ENCODE data around the gene LHX5. TPM values are rescaled to one million over a fixed set of nuclear protein-coding genes. Genes with fewer than 3 reads are reported as not detected.

Gene LHX5
- 36.3 TPM for polyA plus RNA-seq (2013, experiment 1 of 4)
- 55.7 TPM for polyA plus RNA-seq (2013, experiment 2 of 4)
- 39.0 TPM for polyA plus RNA-seq (2013, experiment 3 of 4)
- 43.8 TPM for polyA plus RNA-seq (2013, experiment 4 of 4)

DNA sequence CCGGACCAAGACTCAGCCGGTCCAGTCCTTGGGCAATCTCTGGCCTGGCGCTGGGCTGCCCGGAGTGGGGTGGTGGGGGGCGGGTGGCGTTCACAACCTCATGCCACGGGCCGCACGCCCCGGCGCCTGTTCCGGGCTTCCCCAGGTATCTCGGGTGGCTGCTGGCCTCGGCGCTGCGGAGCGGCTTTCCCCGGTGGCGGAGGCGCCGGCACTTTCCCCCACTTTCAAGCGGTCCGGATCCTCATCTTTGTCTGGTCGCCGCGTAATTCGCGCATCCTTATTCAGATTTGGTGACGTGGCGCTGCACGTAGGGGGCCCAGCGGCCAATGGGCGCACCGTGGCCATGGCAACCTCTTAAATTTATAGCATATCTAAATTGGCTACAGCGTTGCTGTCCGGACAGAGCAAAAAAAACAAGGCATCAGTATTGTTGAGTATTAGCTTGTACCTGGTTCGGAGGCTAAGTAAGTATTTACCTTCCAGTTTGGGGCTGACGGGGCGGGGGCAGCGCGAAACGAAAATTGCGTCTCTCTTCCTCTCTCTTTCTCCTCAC, at the start of gene LHX5:
TSS of gene LHX5 (minus strand) at position 253 of the 553 bp plus-strand sequence. CDS start 373 bp downstream, outside the sequence.
- no peaks in the 10 kb centered on the region for H3K36me3 ChIP-seq (ENCODE audit: control insufficient read depth, insufficient read depth, low read length)
- peak within 1 kb of the TSS; percentile 63 for H3K27ac ChIP-seq (ENCODE audit: insufficient read depth, low read depth, low read length, poor library complexity, severe bottlenecking)
- peak within 1 kb of the TSS; percentile 84 for H3K4me3 ChIP-seq (ENCODE audit: insufficient read depth, low read depth, low read length)
- WGBS, 2 experiments, result 0 to 1% methylated on average over 43 of the region's 43 CpGs
- no peaks in the 10 kb centered on the region for H3K9me3 ChIP-seq (ENCODE audit: control insufficient read depth, low read length)
- H3K4me1 ChIP-seq (ENCODE audit: control insufficient read depth, insufficient read depth, low read length), result peaks cover 70% of the 10 kb centered on the region
- H3K27me3 ChIP-seq (ENCODE audit: control insufficient read depth, insufficient read depth, low read length, poor library complexity, severe bottlenecking), result peaks cover 100% of the 10 kb centered on the region

DNA sequence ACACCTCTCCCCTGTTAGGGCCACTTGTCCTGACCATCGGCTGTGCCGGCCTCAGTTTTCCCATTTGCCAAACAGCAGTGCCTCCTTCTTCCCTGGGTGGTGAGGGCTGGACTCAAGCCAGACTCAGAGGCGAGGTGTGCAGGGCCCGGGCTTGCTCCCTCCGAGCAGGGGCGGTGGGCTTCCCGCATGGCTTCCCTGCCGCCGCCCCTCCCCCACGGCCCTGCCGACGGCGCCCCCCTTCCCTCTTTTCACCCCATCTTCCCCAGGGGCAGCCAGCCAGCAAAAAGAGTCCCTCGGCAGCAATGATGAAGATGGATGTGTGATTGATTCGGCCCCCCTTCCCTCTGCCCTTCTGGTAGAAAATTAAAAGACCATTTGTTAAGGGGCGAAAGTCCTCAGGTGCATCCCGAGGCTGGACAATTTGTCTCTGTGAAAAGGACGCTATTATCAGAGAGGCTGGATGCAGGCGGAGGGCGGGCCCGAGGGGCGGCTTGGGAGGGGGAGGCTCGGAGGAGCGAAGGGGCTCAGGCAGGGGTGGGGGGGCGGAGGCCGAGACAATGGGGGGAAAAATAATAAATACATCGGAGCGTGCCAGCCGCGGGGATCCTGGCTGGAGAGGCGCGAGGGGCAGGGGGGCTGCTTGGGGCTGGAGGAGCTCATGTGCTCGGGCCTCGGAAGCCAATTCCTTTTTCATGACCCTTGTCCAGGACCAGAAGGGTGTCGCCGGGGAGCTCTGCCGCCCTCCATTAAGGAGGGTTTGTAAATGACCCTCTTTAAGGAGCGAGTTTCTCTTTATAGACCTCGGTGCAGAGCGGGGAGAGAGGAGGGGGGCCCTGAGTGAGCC, 48.0 kb upstream of the LHX5 start:
- WGBS, 2 experiments, result 58 to 65% methylated on average over 35 to 40 of the region's 40 CpGs
- peaks cover 8% of the 10 kb centered on the region for H3K4me1 ChIP-seq (ENCODE audit: control insufficient read depth, insufficient read depth, low read length)
- H3K27me3 ChIP-seq (ENCODE audit: control insufficient read depth, insufficient read depth, low read length, poor library complexity, severe bottlenecking), result no peaks in the 10 kb centered on the region
- no peaks in the 10 kb centered on the region for H3K36me3 ChIP-seq (ENCODE audit: control insufficient read depth, insufficient read depth, low read length)
- H3K4me3 ChIP-seq (ENCODE audit: insufficient read depth, low read depth, low read length), result no peak overlapping the region
- no peak overlapping the region for H3K27ac ChIP-seq (ENCODE audit: insufficient read depth, low read depth, low read length, poor library complexity, severe bottlenecking)
- no peaks in the 10 kb centered on the region for H3K9me3 ChIP-seq (ENCODE audit: control insufficient read depth, low read length)

DNA sequence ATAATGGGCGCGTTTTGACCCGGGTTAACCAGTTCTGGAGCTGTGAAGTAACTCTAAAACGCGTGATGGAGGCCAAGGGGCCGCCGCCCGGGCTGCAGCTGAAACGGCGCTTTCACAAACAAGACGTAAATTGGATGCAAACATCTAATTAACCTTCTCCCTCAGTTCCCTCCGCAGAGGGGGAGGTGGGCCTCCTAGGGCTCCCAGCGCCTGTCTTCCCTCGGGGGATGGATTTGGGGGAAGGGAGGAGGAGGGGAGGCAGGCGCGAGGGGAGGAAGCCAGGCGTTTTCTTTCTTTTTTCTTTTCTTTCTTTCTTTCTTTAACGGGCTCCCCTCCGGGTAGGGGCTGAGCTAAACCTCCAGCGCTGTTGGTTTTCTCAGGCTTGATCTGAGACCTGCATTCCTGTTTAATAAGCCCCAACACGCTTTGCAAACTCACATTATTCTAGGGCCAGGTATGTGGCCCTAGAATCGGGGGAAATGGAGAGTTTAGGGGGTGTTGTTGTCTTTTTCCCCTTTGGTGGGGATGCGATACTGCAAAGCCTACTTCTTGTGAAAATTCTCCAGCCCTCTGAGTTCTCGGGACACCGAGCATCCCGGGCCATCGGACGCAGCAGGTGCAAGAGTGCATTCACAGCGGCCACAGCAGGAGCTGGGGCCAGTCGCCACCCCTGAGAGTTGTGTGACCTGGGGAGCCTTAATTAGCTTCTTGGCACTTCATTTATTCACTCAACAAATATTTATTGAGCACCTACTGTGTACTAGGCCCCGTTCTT, 43.6 kb upstream of the LHX5 start:
- Histone ChIP-seq H3K27me3 (ENCODE audit: control insufficient read depth, insufficient read depth, low read length, poor library complexity, severe bottlenecking) (no peaks in the 10 kb centered on the region), H3K4me1 (ENCODE audit: control insufficient read depth, insufficient read depth, low read length) (peaks cover 19% of the 10 kb centered on the region), H3K27ac (ENCODE audit: insufficient read depth, low read depth, low read length, poor library complexity, severe bottlenecking) (peak overlapping the region; percentile 70), H3K9me3 (ENCODE audit: control insufficient read depth, low read length) (no peaks in the 10 kb centered on the region), H3K4me3 (ENCODE audit: insufficient read depth, low read depth, low read length) (no peak overlapping the region), H3K36me3 (ENCODE audit: control insufficient read depth, insufficient read depth, low read length) (no peaks in the 10 kb centered on the region)
- 0 to 1% methylated on average over 30 to 31 of the region's 31 CpGs for WGBS, 2 experiments

DNA sequence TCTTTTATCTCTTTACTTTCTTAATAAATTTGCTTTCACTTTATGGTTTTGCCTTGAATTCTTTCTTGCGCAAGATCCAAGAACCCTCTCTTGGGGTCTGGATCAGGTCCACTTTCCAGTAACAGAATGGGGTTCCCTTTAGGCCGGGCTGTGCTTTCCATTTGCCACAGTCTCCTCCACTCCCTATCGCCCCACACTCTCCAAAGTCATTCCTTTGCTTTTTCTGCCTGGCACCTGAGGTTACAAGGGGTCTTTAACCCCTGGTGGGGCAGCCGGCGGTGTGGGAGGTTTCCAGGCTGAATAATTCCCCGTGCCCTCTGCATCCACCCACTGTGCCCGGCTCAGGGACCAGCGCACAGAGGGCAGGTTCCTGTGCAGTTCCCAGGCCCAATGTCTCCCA, 42.9 kb upstream of the LHX5 start:
- Histone ChIP-seq H3K27me3 (ENCODE audit: control insufficient read depth, insufficient read depth, low read length, poor library complexity, severe bottlenecking) (no peaks in the 10 kb centered on the region), H3K27ac (ENCODE audit: insufficient read depth, low read depth, low read length, poor library complexity, severe bottlenecking) (peak overlapping the region; percentile 70), H3K4me3 (ENCODE audit: insufficient read depth, low read depth, low read length) (no peak overlapping the region), H3K4me1 (ENCODE audit: control insufficient read depth, insufficient read depth, low read length) (peaks cover 16% of the 10 kb centered on the region), H3K9me3 (ENCODE audit: control insufficient read depth, low read length) (no peaks in the 10 kb centered on the region), H3K36me3 (ENCODE audit: control insufficient read depth, insufficient read depth, low read length) (no peaks in the 10 kb centered on the region)
- 41 to 42% methylated on average over 8 of the region's 8 CpGs for WGBS, 2 experiments

DNA sequence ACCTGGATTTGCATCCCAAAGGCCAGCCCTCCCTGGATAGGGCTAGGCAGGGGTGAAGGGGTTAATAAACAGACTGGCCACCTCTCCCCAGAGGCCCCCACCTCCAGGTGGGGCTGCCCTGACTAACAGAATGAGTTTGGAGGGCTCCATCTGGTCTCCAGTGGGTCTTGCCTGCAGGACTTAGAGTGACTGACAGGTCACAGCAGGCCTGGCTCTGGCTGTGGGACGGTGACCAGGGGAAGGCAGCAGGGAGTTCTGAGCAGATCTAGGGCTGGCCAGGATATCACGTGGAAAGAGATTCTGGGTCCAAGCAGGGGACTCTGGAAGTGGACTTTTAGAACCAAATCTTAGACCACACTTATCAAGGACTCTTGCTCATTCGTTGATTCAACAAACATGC, 40.9 kb upstream of the LHX5 start:
- WGBS, 2 experiments, result 16 to 28% methylated on average over 3 of the region's 3 CpGs
- H3K27ac ChIP-seq (ENCODE audit: insufficient read depth, low read depth, low read length, poor library complexity, severe bottlenecking), result no peak overlapping the region
- peaks cover 11% of the 10 kb centered on the region for H3K4me1 ChIP-seq (ENCODE audit: control insufficient read depth, insufficient read depth, low read length)

DNA sequence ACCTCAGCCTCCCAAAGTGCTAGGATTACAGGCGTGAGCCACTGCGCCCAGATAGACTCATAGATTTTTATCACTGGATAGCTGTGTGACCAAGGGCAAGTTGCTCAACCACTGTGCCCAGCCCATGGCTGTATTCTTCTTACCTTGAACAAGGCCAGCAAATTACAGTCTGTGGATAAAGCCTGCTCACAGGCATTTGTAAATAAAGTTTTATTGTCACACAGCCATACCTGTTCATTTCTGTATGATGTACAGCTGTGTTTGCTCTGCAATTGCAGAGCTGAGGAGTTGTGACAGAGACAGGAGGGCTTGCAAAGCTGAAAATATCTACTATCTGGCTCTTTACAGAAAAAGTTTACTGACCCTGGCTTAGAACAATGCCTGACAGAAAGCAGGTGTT, 35.2 kb upstream of the LHX5 start:
- H3K27ac ChIP-seq (ENCODE audit: insufficient read depth, low read depth, low read length, poor library complexity, severe bottlenecking), result no peak overlapping the region
- H3K9me3 ChIP-seq (ENCODE audit: control insufficient read depth, low read length), result no peaks in the 10 kb centered on the region
- H3K36me3 ChIP-seq (ENCODE audit: control insufficient read depth, insufficient read depth, low read length), result no peaks in the 10 kb centered on the region
- no peaks in the 10 kb centered on the region for H3K27me3 ChIP-seq (ENCODE audit: control insufficient read depth, insufficient read depth, low read length, poor library complexity, severe bottlenecking)
- 94 to 96% methylated on average over 2 of the region's 2 CpGs for WGBS, 2 experiments
- no peaks in the 10 kb centered on the region for H3K4me1 ChIP-seq (ENCODE audit: control insufficient read depth, insufficient read depth, low read length)
- no peak overlapping the region for H3K4me3 ChIP-seq (ENCODE audit: insufficient read depth, low read depth, low read length)

More for the DNA sequence above, 40.9 kb upstream of the LHX5 start:
- no peaks in the 10 kb centered on the region for H3K27me3 ChIP-seq (ENCODE audit: control insufficient read depth, insufficient read depth, low read length, poor library complexity, severe bottlenecking)
- H3K9me3 ChIP-seq (ENCODE audit: control insufficient read depth, low read length), result no peaks in the 10 kb centered on the region
- H3K4me3 ChIP-seq (ENCODE audit: insufficient read depth, low read depth, low read length), result no peak overlapping the region
- H3K36me3 ChIP-seq (ENCODE audit: control insufficient read depth, insufficient read depth, low read length), result no peaks in the 10 kb centered on the region

DNA sequence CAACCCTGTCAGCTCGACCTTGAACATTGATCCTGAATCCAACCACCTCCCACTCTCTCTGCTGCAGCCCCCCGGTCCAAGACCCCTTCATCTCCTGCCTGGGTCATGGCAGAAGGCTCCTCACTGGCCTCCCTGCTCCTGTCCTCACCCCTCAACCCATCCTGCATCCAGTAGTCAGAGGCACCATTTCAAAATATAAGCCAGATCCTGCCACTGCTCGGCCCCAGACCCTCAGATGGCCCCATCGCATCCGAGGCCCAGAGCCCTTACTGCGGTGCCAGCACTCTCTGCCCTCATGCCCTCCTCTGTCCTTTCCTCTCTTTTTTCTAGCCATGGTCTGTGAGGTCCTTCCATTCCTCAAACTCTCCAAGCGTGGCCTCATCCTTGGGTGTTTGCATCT, 34.3 kb upstream of the LHX5 start:
- Histone ChIP-seq H3K9me3 (ENCODE audit: control insufficient read depth, low read length) (no peaks in the 10 kb centered on the region), H3K27me3 (ENCODE audit: control insufficient read depth, insufficient read depth, low read length, poor library complexity, severe bottlenecking) (no peaks in the 10 kb centered on the region), H3K4me1 (ENCODE audit: control insufficient read depth, insufficient read depth, low read length) (peaks cover under 1% of the 10 kb centered on the region), H3K36me3 (ENCODE audit: control insufficient read depth, insufficient read depth, low read length) (no peaks in the 10 kb centered on the region), H3K27ac (ENCODE audit: insufficient read depth, low read depth, low read length, poor library complexity, severe bottlenecking) (no peak overlapping the region), H3K4me3 (ENCODE audit: insufficient read depth, low read depth, low read length) (no peak overlapping the region)
- 75 to 82% methylated on average over 7 of the region's 7 CpGs for WGBS, 2 experiments

DNA sequence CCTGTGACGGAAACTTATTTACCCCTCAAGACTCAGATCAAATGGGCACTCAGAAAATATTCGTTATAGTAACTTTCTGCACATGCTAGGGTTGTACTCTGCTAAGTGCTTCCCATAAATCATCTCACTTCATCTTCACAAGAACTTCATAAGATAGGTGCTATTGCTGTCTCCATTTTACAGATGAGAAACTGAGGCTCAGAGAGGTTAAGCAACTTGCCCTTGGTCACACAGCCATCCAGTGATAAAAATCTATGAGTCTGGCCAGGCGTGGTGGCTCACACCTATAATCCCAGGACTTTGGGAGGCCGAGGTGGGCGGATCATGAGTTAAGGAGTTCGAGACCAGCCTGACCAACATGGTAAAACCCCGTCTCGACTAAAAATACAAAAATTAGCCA, 33.2 kb upstream of the LHX5 start:
- 83% methylated on average over 8 of the region's 8 CpGs for WGBS, 2 experiments
- H3K27ac ChIP-seq (ENCODE audit: insufficient read depth, low read depth, low read length, poor library complexity, severe bottlenecking), result no peak overlapping the region
- H3K4me1 ChIP-seq (ENCODE audit: control insufficient read depth, insufficient read depth, low read length), result peaks cover 11% of the 10 kb centered on the region
- H3K9me3 ChIP-seq (ENCODE audit: control insufficient read depth, low read length), result no peaks in the 10 kb centered on the region
- H3K4me3 ChIP-seq (ENCODE audit: insufficient read depth, low read depth, low read length), result no peak overlapping the region
- H3K36me3 ChIP-seq (ENCODE audit: control insufficient read depth, insufficient read depth, low read length), result no peaks in the 10 kb centered on the region
- no peaks in the 10 kb centered on the region for H3K27me3 ChIP-seq (ENCODE audit: control insufficient read depth, insufficient read depth, low read length, poor library complexity, severe bottlenecking)

DNA sequence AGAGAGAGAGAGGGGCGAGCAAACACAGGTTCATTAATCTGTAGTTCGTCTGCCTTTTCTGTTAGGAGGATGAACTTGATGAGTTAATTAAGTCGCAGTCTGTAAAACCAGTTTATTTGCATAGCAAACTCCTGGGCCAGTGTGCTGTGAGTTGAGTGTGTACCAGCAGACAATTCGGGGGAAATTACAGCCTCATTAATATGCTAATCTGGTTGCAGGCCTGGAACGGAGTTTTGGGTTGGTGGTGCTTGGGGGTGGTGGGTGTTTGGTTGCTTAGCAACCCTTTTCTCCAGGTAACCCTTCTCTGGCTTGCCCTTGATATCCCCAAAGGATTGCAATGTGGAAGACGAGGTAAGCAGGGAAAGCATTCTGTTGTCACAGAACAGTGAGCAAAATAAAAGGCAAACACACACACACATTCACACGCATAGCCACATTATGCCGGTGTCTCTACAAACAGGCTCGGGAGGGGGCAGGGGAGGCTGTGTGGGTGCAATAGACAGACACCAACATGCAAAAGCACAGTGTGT, 29.2 kb upstream of the LHX5 start:
- H3K9me3 ChIP-seq (ENCODE audit: control insufficient read depth, low read length), result no peaks in the 10 kb centered on the region
- H3K4me3 ChIP-seq (ENCODE audit: insufficient read depth, low read depth, low read length), result no peak overlapping the region
- peaks cover 18% of the 10 kb centered on the region for H3K4me1 ChIP-seq (ENCODE audit: control insufficient read depth, insufficient read depth, low read length)
- WGBS, 2 experiments, result 31 to 34% methylated on average over 9 of the region's 9 CpGs
- H3K27ac ChIP-seq (ENCODE audit: insufficient read depth, low read depth, low read length, poor library complexity, severe bottlenecking), result no peak overlapping the region
- H3K27me3 ChIP-seq (ENCODE audit: control insufficient read depth, insufficient read depth, low read length, poor library complexity, severe bottlenecking), result no peaks in the 10 kb centered on the region
- H3K36me3 ChIP-seq (ENCODE audit: control insufficient read depth, insufficient read depth, low read length), result no peaks in the 10 kb centered on the region

DNA sequence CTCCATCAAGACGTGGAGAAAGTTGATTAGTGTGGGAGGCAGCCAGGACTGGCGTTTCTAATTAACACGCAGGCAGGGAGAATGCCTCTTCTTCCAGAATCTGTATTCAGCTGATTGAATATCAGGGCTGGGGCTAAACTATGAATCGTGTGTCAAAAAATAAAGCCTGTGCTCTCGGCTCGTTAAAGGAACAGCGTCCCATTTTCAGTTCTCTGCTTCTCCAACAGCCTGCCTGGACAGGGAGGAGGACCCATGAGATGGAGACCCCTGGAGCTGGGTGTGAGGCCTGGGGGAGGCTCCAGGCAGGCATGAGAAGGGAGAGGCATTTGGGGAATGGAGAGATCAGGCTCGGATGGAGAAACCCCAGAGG, 28.6 kb upstream of the LHX5 start:
- Histone ChIP-seq H3K27ac (ENCODE audit: insufficient read depth, low read depth, low read length, poor library complexity, severe bottlenecking) (no peak overlapping the region), H3K4me3 (ENCODE audit: insufficient read depth, low read depth, low read length) (no peak overlapping the region), H3K27me3 (ENCODE audit: control insufficient read depth, insufficient read depth, low read length, poor library complexity, severe bottlenecking) (no peaks in the 10 kb centered on the region), H3K9me3 (ENCODE audit: control insufficient read depth, low read length) (no peaks in the 10 kb centered on the region), H3K36me3 (ENCODE audit: control insufficient read depth, insufficient read depth, low read length) (no peaks in the 10 kb centered on the region), H3K4me1 (ENCODE audit: control insufficient read depth, insufficient read depth, low read length) (peaks cover 18% of the 10 kb centered on the region)
- WGBS, 2 experiments, result 53 to 56% methylated on average over 8 of the region's 8 CpGs

All from ectodermal cell (in vitro differentiated cells).